NCI-H1694 treated with DMSO at 0.1 percent for 48 hours (cell line): Measurements from ENCODE around the gene ZGRF1.
A peak's percentile ranks its signal among the peaks of the same experiment; 100 is the strongest.
"Not testable (repeated sequence)": the region's sequence is repeated elsewhere in the genome, so short reads cannot be mapped to it uniquely, and the experiment has no call there.

Experiments used
- DNase-seq: peaks from one replicate; lab custom pipeline; 2025; lab: John Stamatoyannopoulos, UW

ZGRF1 gene

GRCh38 chr4:112516471-112517066 lies 120.1 kb downstream of the ZGRF1 start:
- DNase-seq = peak; percentile 31

GRCh38 chr4:112516066-112516470 lies 120.6 kb downstream of the ZGRF1 start, which contains the start of gene NEUROG2:
NEUROG2 (minus strand) TSS chr4:112516180; CDS start chr4:112515475, 705 bp downstream.
- DNase-seq = peak; percentile 31

GRCh38 chr4:112515198-112516065 lies 121.3 kb downstream of the ZGRF1 start:
- peak; percentile 37 for DNase-seq

GRCh38 chr4:112514647-112515197 lies 122.0 kb downstream of the ZGRF1 start:
- DNase-seq = peak; percentile 64

GRCh38 chr4:112513971-112514646 lies 122.6 kb downstream of the ZGRF1 start:
- peak; percentile 64 for DNase-seq

GRCh38 chr4:112511803-112512118 lies 124.9 kb downstream of the ZGRF1 start:
- DNase-seq = no peak

- DNase-seq = no peak
Measured at GRCh38 chr4:112511093-112511802, 125.5 kb downstream of the ZGRF1 start.

GRCh38 chr4:112510291-112511092 lies 126.2 kb downstream of the ZGRF1 start:
- no peak for DNase-seq

GRCh38 chr4:112509243-112510141 lies 127.2 kb downstream of the ZGRF1 start:
- no peak for DNase-seq

GRCh38 chr4:112508356-112508755 lies 128.4 kb downstream of the ZGRF1 start:
- DNase-seq = no peak

- no peak for DNase-seq
Measured at GRCh38 chr4:112504807-112505206, 131.9 kb downstream of the ZGRF1 start.

- DNase-seq = no peak
Measured at GRCh38 chr4:112502871-112503270, 133.8 kb downstream of the ZGRF1 start.

- DNase-seq = no peak
Measured at GRCh38 chr4:112492321-112492720, 144.4 kb downstream of the ZGRF1 start.

GRCh38 chr4:112490808-112491207 lies 145.9 kb downstream of the ZGRF1 start:
- DNase-seq = not testable (repeated sequence)
